ENCODE results near the gene NAE1.
A peak's percentile ranks its signal among the peaks of the same experiment; 100 is the strongest.

NAE1 gene

DNA sequence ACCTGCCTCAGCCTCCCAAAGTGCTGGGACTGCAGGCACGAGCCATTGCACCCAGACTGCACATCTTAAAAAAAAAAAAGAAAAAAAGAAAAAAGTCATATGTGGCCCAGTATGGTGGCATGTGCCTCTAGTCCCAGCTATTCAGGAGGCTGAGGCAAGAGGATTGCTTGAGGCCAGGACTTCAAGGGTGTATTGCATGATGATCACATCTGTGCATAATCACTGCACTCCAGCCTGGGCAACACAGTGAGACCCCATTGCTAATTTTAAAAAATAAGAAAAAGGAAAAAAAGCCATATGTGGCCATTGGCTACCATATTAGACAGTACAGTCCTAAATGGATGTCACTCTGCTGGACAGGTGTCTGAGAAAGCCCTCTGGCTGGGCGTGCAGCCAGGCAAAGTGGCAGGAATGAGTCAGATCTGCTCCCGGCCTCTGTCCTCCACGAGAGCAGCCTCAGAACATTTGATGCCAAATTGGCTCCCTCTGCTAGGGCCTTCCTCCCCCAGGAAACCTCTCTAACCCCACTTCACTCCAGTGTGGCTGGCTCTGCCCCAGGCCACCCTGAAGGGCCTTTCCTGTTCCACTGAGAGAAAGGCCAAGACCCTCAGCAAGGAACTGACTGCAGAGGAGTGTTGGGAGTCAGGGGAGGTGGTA lies 28.1 kb upstream of the NAE1 start:
- WGBS (ENCODE audit: insufficient coverage): 59% methylated on average over 3 of the region's 4 CpGs
- Histone ChIP-seq H3K27ac (ENCODE audit: insufficient read depth in 1 of 2, low read depth in 1 of 2, low read length in 2 of 2, poor library complexity in 1 of 2, severe bottlenecking in 2 of 2) (no peak overlapping the region), H3K4me3 (ENCODE audit: control insufficient read depth in 1 of 7, extremely low read depth in 1 of 7, insufficient read depth in 4 of 7, low read depth in 2 of 7, low read length in 6 of 7) (no peak overlapping the region), H3K27me3 (replicated peaks in 2 of 5; ENCODE audit: control insufficient read depth in 4 of 5, insufficient read depth in 5 of 5, low read length in 4 of 5) (peaks cover 0 to 6% (median 0%) of the 10 kb centered on the region in 5 experiments), H3K4me1 (ENCODE audit: control extremely low read depth in 1 of 4, control insufficient read depth in 4 of 4, insufficient read depth in 4 of 4, low read length in 3 of 4) (peaks cover 0 to 3% (median under 1%) of the 10 kb centered on the region in 4 experiments), H3K36me3 (ENCODE audit: control insufficient read depth in 4 of 4, insufficient read depth in 4 of 4, low read length in 3 of 4) (no peaks in the 10 kb centered on the region), H3K9me3 (ENCODE audit: control extremely low read depth in 1 of 5, control insufficient read depth in 4 of 5, insufficient read depth in 2 of 5, low read depth in 1 of 5, low read length in 4 of 5) (no peaks in the 10 kb centered on the region)
- DNase-seq: no peak
- ChIA-PET POLR2A (interaction anchor here (0.6 kb wide), 1 partner anchor 74 kb away, joined by 3 read pairs; no protein-coding TSS in a partner anchor), CTCF (interaction anchor here (1.0 to 2.4 kb wide), 3 partner anchors 9 to 26 kb away, joined by 3 to 10 read pairs (median 9); no protein-coding TSS in a partner anchor)

DNA sequence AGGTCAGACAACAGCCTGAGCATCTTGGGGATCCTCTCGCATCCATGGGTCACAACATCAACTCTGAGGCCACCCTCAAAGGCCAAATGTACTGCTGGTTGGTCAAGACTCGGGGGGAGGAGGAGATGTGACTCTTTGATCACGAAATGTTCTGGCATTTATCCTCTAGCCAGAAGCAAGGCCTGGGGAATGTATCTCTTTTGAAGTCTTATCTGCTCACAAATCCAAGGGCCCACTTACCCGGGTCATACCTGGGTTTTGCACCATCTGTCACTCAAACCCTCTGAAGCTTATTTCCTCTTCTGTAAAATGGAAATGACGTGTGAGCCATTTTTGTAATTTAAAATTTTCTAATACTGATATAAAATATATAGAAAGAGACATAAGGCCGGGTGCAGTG lies 26.7 kb upstream of the NAE1 start:
- Histone ChIP-seq H3K27me3 (replicated peaks in 2 of 5; ENCODE audit: control insufficient read depth in 4 of 5, insufficient read depth in 5 of 5, low read length in 4 of 5) (peaks cover 0 to 7% (median 0%) of the 10 kb centered on the region in 5 experiments), H3K4me1 (ENCODE audit: control extremely low read depth in 1 of 4, control insufficient read depth in 4 of 4, insufficient read depth in 4 of 4, low read length in 3 of 4) (peaks cover 0 to 16% (median 10%) of the 10 kb centered on the region in 4 experiments), H3K27ac (ENCODE audit: insufficient read depth in 1 of 2, low read depth in 1 of 2, low read length in 2 of 2, poor library complexity in 1 of 2, severe bottlenecking in 2 of 2) (no peak overlapping the region), H3K36me3 (ENCODE audit: control insufficient read depth in 4 of 4, insufficient read depth in 4 of 4, low read length in 3 of 4) (no peaks in the 10 kb centered on the region), H3K4me3 (ENCODE audit: control insufficient read depth in 1 of 7, extremely low read depth in 1 of 7, insufficient read depth in 4 of 7, low read depth in 2 of 7, low read length in 6 of 7) (no peak overlapping the region), H3K9me3 (ENCODE audit: control extremely low read depth in 1 of 5, control insufficient read depth in 4 of 5, insufficient read depth in 2 of 5, low read depth in 1 of 5, low read length in 4 of 5) (no peaks in the 10 kb centered on the region)
- CTCF ChIA-PET: interaction anchor here (1.5 to 6.1 kb wide), 4 partner anchors 10 to 106 kb away, joined by 3 to 73 read pairs (median 5); partner anchors contain the start of gene DYNC1LI2
- no peak for DNase-seq
- POLR2A ChIA-PET: no interaction called here
- 94% methylated on average over 3 of the region's 6 CpGs for WGBS (ENCODE audit: insufficient coverage)

DNA sequence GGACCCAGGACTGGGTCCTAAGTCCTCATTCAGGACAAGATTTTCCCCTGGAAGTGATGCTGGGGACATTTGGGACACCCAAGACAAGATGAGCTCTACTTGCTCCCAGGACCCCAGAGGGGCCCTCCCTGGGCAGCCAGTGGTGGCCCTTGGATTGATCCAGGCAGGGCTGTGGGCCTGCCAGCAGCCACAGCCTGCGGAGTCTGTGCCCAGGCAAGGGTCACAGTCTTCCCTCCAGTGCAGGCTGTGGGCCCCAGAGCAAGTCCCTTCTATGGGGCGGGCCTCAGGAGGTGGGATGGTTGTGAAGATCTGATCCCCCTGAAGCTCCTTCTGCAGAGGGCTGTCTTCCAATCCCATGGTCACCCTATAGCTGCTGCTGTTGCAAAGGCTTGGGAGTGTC lies 26.0 kb upstream of the NAE1 start:
- ChIA-PET CTCF (interaction anchor here (0.8 to 6.1 kb wide), 7 partner anchors 11 to 105 kb away, joined by 3 to 73 read pairs (median 5); partner anchors contain the start of gene DYNC1LI2), POLR2A (no interaction called here)
- Histone ChIP-seq H3K36me3 (ENCODE audit: control insufficient read depth in 4 of 4, insufficient read depth in 4 of 4, low read length in 3 of 4) (no peaks in the 10 kb centered on the region), H3K27ac (ENCODE audit: insufficient read depth in 1 of 2, low read depth in 1 of 2, low read length in 2 of 2, poor library complexity in 1 of 2, severe bottlenecking in 2 of 2) (no peak overlapping the region), H3K27me3 (replicated peaks in 2 of 5; ENCODE audit: control insufficient read depth in 4 of 5, insufficient read depth in 5 of 5, low read length in 4 of 5) (peaks cover 0 to 8% (median 0%) of the 10 kb centered on the region in 5 experiments), H3K9me3 (ENCODE audit: control extremely low read depth in 1 of 5, control insufficient read depth in 4 of 5, insufficient read depth in 2 of 5, low read depth in 1 of 5, low read length in 4 of 5) (no peaks in the 10 kb centered on the region), H3K4me1 (ENCODE audit: control extremely low read depth in 1 of 4, control insufficient read depth in 4 of 4, insufficient read depth in 4 of 4, low read length in 3 of 4) (peaks cover 0 to 16% (median 10%) of the 10 kb centered on the region in 4 experiments), H3K4me3 (ENCODE audit: control insufficient read depth in 1 of 7, extremely low read depth in 1 of 7, insufficient read depth in 4 of 7, low read depth in 2 of 7, low read length in 6 of 7) (no peak overlapping the region)
- no peak for DNase-seq
- 100% methylated on average over 1 of the region's 2 CpGs for WGBS (ENCODE audit: insufficient coverage)

DNA sequence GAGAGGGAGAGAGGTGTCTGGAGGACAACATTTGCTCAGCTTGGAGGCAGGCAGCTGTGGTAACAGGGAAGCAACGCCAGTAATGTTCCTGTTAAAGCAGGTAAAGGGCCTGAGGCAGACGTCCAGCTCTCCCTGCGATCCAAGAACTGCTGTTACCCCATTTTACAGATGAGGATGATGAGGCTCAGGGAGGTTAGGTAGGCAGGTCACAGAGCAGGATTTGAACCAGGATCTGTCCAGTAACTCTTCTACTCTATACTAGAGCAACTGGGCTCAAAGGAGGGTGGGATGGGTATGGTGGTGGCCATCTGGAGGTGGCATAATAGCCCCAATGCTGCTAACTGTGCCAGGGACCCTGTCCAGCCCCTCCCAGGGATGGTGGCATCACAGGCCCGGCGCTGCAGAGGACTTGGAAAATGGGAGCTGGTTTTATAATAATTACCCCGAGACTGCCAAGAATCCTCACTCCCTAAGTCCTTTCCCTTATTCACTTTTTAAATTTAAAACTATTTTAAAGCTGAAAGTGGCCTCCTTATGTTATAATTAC lies 25.5 kb upstream of the NAE1 start:
- Histone ChIP-seq H3K9me3 (ENCODE audit: control extremely low read depth in 1 of 5, control insufficient read depth in 4 of 5, insufficient read depth in 2 of 5, low read depth in 1 of 5, low read length in 4 of 5) (no peaks in the 10 kb centered on the region), H3K27ac (ENCODE audit: insufficient read depth in 1 of 2, low read depth in 1 of 2, low read length in 2 of 2, poor library complexity in 1 of 2, severe bottlenecking in 2 of 2) (no peak overlapping the region), H3K4me1 (ENCODE audit: control extremely low read depth in 1 of 4, control insufficient read depth in 4 of 4, insufficient read depth in 4 of 4, low read length in 3 of 4) (peaks cover 0 to 16% (median 10%) of the 10 kb centered on the region in 4 experiments), H3K36me3 (ENCODE audit: control insufficient read depth in 4 of 4, insufficient read depth in 4 of 4, low read length in 3 of 4) (no peaks in the 10 kb centered on the region), H3K27me3 (replicated peaks in 2 of 5; ENCODE audit: control insufficient read depth in 4 of 5, insufficient read depth in 5 of 5, low read length in 4 of 5) (peaks cover 0 to 9% (median 0%) of the 10 kb centered on the region in 5 experiments), H3K4me3 (ENCODE audit: control insufficient read depth in 1 of 7, extremely low read depth in 1 of 7, insufficient read depth in 4 of 7, low read depth in 2 of 7, low read length in 6 of 7) (no peak overlapping the region)
- POLR2A ChIA-PET: no interaction called here
- WGBS (ENCODE audit: insufficient coverage): 91% methylated on average over 6 of the region's 6 CpGs
- DNase-seq: no peak
- CTCF ChIA-PET: interaction anchor here (0.8 to 6.1 kb wide), 7 partner anchors 11 to 105 kb away, joined by 3 to 73 read pairs (median 5); partner anchors contain the start of gene DYNC1LI2

DNA sequence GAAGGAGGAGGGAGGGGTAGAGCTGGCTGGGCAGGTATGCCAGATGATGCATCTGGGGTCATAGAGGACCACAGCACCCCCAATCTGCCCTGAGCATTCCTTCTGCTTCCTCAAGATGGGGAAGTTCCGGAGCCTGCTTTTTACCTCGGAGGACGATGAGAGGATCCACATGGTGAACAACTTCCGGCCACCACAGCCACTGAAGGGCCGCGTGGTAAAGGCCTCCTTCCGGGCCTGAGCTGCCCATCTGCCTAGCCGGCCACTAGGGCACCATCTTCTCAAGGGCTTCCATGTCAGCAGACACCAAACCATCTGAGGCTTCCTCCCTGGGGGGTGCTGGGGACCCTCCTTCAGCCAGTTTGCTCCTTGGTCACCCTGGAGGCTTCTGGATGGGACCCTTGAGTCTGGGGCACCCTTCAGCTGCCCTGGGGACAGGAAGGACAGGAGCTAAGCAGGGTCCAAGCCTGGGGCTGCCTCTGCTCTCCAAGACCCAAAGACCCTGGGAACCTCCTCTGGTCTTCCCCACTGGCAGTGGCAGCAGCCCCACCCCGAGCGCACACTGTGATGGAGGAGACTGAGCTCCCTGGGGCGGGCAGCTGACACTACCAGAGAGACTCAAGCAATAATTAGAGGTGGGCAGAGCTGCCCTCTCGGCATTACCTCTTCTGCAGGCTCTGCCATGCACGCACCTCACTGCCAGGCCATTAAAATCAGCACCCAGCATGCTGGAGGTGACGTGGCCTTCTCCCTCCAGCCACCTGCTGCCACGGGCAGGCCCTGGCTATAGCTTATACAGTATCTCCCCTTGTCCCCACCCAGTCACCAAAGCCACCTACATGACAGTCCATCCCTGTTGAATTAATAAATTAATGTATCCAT lies 22.7 kb upstream of the NAE1 start:
- POLR2A ChIA-PET: no interaction called here
- peak; percentile 73 to 94 (median 92) for DNase-seq
- Histone ChIP-seq H3K27me3 (replicated peaks in 2 of 5; ENCODE audit: control insufficient read depth in 4 of 5, insufficient read depth in 5 of 5, low read length in 4 of 5) (peaks cover 0 to 9% (median 0%) of the 10 kb centered on the region in 5 experiments), H3K4me1 (ENCODE audit: control extremely low read depth in 1 of 4, control insufficient read depth in 4 of 4, insufficient read depth in 4 of 4, low read length in 3 of 4) (peaks cover 0 to 13% (median 9%) of the 10 kb centered on the region in 4 experiments), H3K36me3 (ENCODE audit: control insufficient read depth in 4 of 4, insufficient read depth in 4 of 4, low read length in 3 of 4) (no peaks in the 10 kb centered on the region), H3K9me3 (ENCODE audit: control extremely low read depth in 1 of 5, control insufficient read depth in 4 of 5, insufficient read depth in 2 of 5, low read depth in 1 of 5, low read length in 4 of 5) (no peaks in the 10 kb centered on the region), H3K27ac (ENCODE audit: insufficient read depth in 1 of 2, low read depth in 1 of 2, low read length in 2 of 2, poor library complexity in 1 of 2, severe bottlenecking in 2 of 2) (no peak overlapping the region), H3K4me3 (ENCODE audit: control insufficient read depth in 1 of 7, extremely low read depth in 1 of 7, insufficient read depth in 4 of 7, low read depth in 2 of 7, low read length in 6 of 7) (no peak overlapping the region)
- WGBS (ENCODE audit: insufficient coverage): 38% methylated on average over 13 of the region's 15 CpGs
- CTCF ChIA-PET: interaction anchor here (0.8 to 6.1 kb wide), 11 partner anchors 14 to 113 kb away, joined by 3 to 73 read pairs (median 6); partner anchors contain the start of genes NAE1 and PDP2

DNA sequence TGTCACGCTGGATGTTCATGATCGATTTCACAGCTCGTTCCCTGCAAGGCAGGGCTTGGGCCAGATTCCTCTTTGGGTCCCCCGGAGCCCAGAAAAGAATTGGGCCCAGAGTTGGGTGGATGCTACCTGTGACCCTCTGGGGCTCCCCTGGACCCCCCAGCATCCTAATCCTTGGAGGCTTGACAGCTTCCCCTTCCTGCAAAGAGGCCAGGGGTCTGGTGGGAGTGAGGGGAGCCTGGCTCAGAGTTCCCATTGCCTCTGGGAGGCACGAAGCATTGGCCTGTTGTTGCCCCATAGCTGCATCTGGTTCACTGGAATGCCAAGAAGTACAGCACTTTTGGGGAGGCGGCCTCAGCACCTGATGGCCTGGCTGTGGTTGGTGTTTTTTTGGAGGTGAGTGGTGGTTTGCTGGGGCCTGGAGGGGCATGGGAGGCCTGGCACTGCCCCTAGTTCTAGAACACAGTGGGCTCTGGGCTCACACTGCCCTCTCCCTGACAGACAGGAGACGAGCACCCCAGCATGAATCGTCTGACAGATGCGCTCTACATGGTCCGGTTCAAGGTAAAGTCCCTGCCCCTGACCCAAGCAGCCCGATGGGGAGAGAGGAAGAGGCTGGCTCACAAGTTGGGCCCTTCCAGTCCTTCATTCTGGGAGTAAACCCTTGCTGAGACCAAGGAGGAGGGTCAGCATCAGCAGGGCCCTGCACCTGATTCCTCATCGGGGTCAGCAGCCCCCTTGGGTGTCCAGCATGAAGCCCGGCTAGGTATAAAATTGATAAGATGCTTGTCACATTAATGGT lies 20.6 kb upstream of the NAE1 start:
- POLR2A ChIA-PET: no interaction called here
- peaks cover 0 to 12% (median 4%) of the 10 kb centered on the region in 5 experiments for H3K27me3 ChIP-seq (replicated peaks in 2 of 5; ENCODE audit: control insufficient read depth in 4 of 5, insufficient read depth in 5 of 5, low read length in 4 of 5)
- H3K36me3 ChIP-seq (ENCODE audit: control insufficient read depth in 4 of 4, insufficient read depth in 4 of 4, low read length in 3 of 4): no peaks in the 10 kb centered on the region
- CTCF ChIA-PET: interaction anchor here (1.4 to 10.4 kb wide), 4 partner anchors 9 to 22 kb away, joined by 5 to 67 read pairs (median 6); partner anchors contain the start of gene NAE1
- no peak overlapping the region for H3K27ac ChIP-seq (ENCODE audit: insufficient read depth in 1 of 2, low read depth in 1 of 2, low read length in 2 of 2, poor library complexity in 1 of 2, severe bottlenecking in 2 of 2)
- H3K4me1 ChIP-seq (ENCODE audit: control extremely low read depth in 1 of 4, control insufficient read depth in 4 of 4, insufficient read depth in 4 of 4, low read length in 3 of 4): peaks cover 0 to 13% (median 9%) of the 10 kb centered on the region in 4 experiments
- 99% methylated on average over 12 of the region's 13 CpGs for WGBS (ENCODE audit: insufficient coverage)
- H3K9me3 ChIP-seq (ENCODE audit: control extremely low read depth in 1 of 5, control insufficient read depth in 4 of 5, insufficient read depth in 2 of 5, low read depth in 1 of 5, low read length in 4 of 5): no peaks in the 10 kb centered on the region
- no peak overlapping the region for H3K4me3 ChIP-seq (ENCODE audit: control insufficient read depth in 1 of 7, extremely low read depth in 1 of 7, insufficient read depth in 4 of 7, low read depth in 2 of 7, low read length in 6 of 7)
- DNase-seq: no peak
